Activated T-cell treated with anti-CD3 and anti-CD28 coated beads, Interleukin-2, amount 50 U/mL, for 1 hour (primary cell): Measurements from ENCODE around the gene CPEB1.
"Not testable (repeated sequence)": the region's sequence is repeated elsewhere in the genome, so short reads cannot be mapped to it uniquely, and the experiment has no call there.

Experiments used
- DNase-seq: peaks from one replicate; pipeline ENCODE4 v3.0.0-alpha.2; 2020

The CPEB1 gene

DNA sequence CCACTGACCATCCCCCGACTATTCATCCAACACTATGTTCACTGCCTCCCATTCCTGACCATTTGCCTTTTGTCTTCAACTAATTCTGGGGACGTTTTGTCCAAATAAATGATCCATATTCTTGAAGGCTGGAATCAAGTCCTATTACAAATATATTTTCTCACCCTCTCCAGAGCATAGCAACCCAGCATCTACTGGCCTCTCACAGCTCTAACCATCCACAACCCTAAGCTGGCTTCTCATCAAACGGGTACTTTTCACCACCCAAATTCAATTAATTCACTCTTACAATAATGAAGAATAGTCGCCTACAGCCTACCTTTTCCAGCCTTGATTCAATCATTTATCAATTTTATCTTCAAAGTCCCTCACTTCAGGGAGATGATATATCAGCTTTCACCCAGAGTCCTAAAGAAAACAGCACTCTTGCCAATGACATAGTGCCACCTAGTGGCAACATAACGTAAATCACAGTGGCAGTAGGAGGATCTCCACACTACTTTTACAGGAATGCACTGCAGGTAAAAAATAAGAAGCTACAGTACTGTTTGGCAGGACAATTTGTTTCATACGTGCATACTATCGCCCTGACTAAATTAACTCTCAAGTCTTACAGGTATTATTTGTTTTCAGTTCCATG is 144.3 kb downstream of the CPEB1 start:
- not testable (repeated sequence) for DNase-seq

DNA sequence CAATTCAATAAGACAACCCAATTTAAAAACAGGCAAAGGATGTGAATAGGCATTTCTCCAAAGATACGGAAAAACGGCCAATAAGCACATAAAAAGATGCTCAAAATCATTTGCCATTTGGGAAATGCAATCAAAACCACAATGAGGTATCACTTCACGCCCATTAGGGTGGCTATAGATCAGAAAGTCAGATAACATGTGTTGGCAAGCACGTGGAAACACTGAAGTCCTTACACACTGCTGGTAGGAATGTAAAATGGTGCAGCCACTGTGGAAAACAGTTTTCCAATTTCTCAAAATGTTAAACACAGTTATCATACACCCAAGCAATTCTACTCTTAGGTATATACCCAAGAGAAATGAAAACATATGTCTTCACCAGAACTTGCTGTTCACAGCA is 146.4 kb downstream of the CPEB1 start:
- DNase-seq = not testable (repeated sequence)

DNA sequence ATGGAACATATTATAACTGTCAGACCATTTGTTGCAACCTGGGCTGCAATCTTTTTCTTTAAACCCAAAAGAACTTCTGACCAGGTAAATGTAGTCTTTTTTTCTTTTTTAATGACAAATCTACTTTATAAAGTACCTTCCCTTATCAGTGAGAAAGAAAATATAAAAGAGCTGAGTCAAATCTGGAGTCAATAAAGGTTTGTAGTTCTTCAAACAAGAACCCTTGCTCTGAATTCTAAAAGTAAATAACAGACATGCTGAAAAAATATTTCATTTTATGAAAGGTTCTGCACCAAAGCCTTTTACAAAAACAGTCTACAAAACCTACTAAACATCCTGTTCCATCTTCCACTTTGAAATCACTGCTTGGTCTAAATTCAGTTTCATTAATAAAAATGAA is 149.2 kb downstream of the CPEB1 start:
- DNase-seq = not testable (repeated sequence)
